NCI-H524 (cell line): Measurements from ENCODE around the gene FBXO34.

Experiments used
- DNase-seq, 2 experiments: peaks; one replicate each; lab custom pipeline; 2025; lab: John Stamatoyannopoulos, UW

FBXO34 gene

GRCh38 chr14:55383541-55384140 is 112.4 kb downstream of the FBXO34 start:
- DNase-seq: no peak

GRCh38 chr14:55384536-55384935 is 113.3 kb downstream of the FBXO34 start:
- DNase-seq: no peak

- no peak for DNase-seq
Observed at GRCh38 chr14:55386037-55386808, 115.0 kb downstream of the FBXO34 start.

- DNase-seq: no peak
Observed at GRCh38 chr14:55387121-55387520, 115.9 kb downstream of the FBXO34 start.

- DNase-seq: no peak
Observed at GRCh38 chr14:55388160-55388559, 116.9 kb downstream of the FBXO34 start.

GRCh38 chr14:55389330-55389729 is 118.1 kb downstream of the FBXO34 start:
- no peak for DNase-seq

GRCh38 chr14:55398679-55399078 is 127.5 kb downstream of the FBXO34 start:
- DNase-seq: no peak

GRCh38 chr14:55399183-55399582 is 128.0 kb downstream of the FBXO34 start:
- no peak for DNase-seq

- DNase-seq: no peak
Observed at GRCh38 chr14:55399852-55400251, 128.6 kb downstream of the FBXO34 start.

- no peak for DNase-seq
Observed at GRCh38 chr14:55401751-55402150, 130.5 kb downstream of the FBXO34 start.
